K562 (cell line): Measurements from ENCODE around the gene CUX1. TPM values are rescaled to one million over a fixed set of nuclear protein-coding genes. Genes with fewer than 3 reads are reported as not detected.

Source experiments
- ATAC-seq: fragments of 200-7000 bp; cut with Tn5 transposase; 3 replicates; pipeline ENCODE4 v1.9.1; 2020; ENCODE audit warnings: moderate library complexity
- BruUV-seq: library from RNA; stranded (reverse); fragments of 400-500 nt; replicated peaks from 2 replicates; lab custom pipeline; 2021; lab: Mats Ljungman, UMichigan
- CTCF ChIA-PET: fragments of 300-600 bp; formaldehyde crosslinking; extraction: SDS; loops from one replicate; lab custom pipeline; 2021; ENCODE audit warnings: low intra/inter-chr PET ratio; lab: Yijun Ruan, JAX
- POLR2A ChIA-PET: fragments of 300-600, 350-650 bp; sonication (Branson Sonifier 250); formaldehyde crosslinking; extraction: SDS; loops from one replicate; lab custom pipeline; 2021; ENCODE audit warnings: antibody characterized with exemption, inconsistent platforms; lab: Yijun Ruan, JAX
- DNase-seq, 4 experiments: peaks; one replicate each; pipeline versions ENCODE4 v3.0.0 to v3.0.0-alpha.2; 2011 to 2018; ENCODE audit warnings: low spot score in 3 of 4, mixed read lengths in 3 of 4; ENCODE audit errors: extremely low read depth in 1 of 4
- FAIRE-seq: peaks from 2 replicates; lab custom pipeline; 2011; peaks lifted over from hg19 to GRCh38; lab: Jason Lieb, UNC
- H2AFZ ChIP-seq: 2 replicates; pipeline ENCODE4 v1.6.0; 2011; ENCODE audit warnings: low read depth, low read length, control low read depth, inconsistent platforms
- H3K27ac ChIP-seq: fragments of 200-600 bp; 3 replicates; pipeline ENCODE4 v1.8.0; 2011; ENCODE audit warnings: low read depth, mild to moderate bottlenecking, control low read depth, inconsistent platforms, low read length, moderate library complexity, mixed read lengths; ENCODE audit errors: extremely low read depth
- H3K27me3 ChIP-seq, 2 experiments: fragments of 300-600 bp in 1 of 2; 2 replicates in 1 of 2; 3 replicates in 1 of 2; pipeline versions ENCODE4 v1.6.0 to v1.8.0; 2011; ENCODE audit warnings: inconsistent platforms in 2 of 2, low read length in 2 of 2, mild to moderate bottlenecking in 1 of 2, mixed read lengths in 1 of 2, moderate library complexity in 1 of 2; ENCODE audit not compliant: control insufficient read depth in 2 of 2, insufficient read depth in 2 of 2
- H3K36me3 ChIP-seq: fragments of 300-600 bp; 3 replicates; pipeline ENCODE4 v1.8.0; 2011; ENCODE audit warnings: mild to moderate bottlenecking, low read length, inconsistent platforms; ENCODE audit not compliant: control insufficient read depth, insufficient read depth
- H3K4me1 ChIP-seq, 2 experiments: fragments of 200-600 bp in 1 of 2; replicated peaks in 1 of 2; 2 replicates in 1 of 2; 3 replicates in 1 of 2; pipeline versions ENCODE4 v1.5.1 to v1.8.0; 2011; ENCODE audit warnings: inconsistent platforms in 2 of 2, low read length in 2 of 2, mild to moderate bottlenecking in 1 of 2, mixed read lengths in 1 of 2, moderate library complexity in 1 of 2; ENCODE audit not compliant: control insufficient read depth in 2 of 2, insufficient read depth in 2 of 2
- H3K4me2 ChIP-seq: 2 replicates; pipeline ENCODE4 v1.6.1; 2011; ENCODE audit warnings: low read length, control low read depth, inconsistent platforms, mixed read lengths; ENCODE audit not compliant: insufficient read depth
- H3K4me3 ChIP-seq: fragments of 200-600 bp; sonication (generic), shearing (Covaris generic); 2 replicates; pipeline ENCODE4 v1.5.1; 2016; ENCODE audit warnings: control low read depth, inconsistent platforms
- H3K79me2 ChIP-seq: fragments of 200-600 bp; 3 replicates; pipeline ENCODE4 v1.8.0; 2011; ENCODE audit warnings: low read length, inconsistent platforms; ENCODE audit not compliant: control insufficient read depth, insufficient read depth
- H3K9ac ChIP-seq, 2 experiments: 2 replicates each; pipeline versions ENCODE4 v1.6.0 to v1.6.1; 2011; ENCODE audit warnings: low read depth in 2 of 2, low read length in 2 of 2, control low read depth in 1 of 2, inconsistent platforms in 1 of 2, mild to moderate bottlenecking in 1 of 2, mixed read lengths in 1 of 2; ENCODE audit not compliant: insufficient read depth in 1 of 2
- H3K9me1 ChIP-seq: one replicate; pipeline ENCODE4 v1.6.0; 2011; ENCODE audit warnings: inconsistent platforms, mild to moderate bottlenecking, low read length, moderate library complexity; ENCODE audit not compliant: control insufficient read depth, insufficient read depth
- H3K9me3 ChIP-seq: replicated peaks from 2 replicates; pipeline ENCODE4 v1.5.1; 2011; ENCODE audit warnings: low read depth, low read length, inconsistent platforms; ENCODE audit not compliant: control insufficient read depth, insufficient read depth
- H4K20me1 ChIP-seq: replicated peaks from 2 replicates; pipeline ENCODE4 v1.6.1; 2011; ENCODE audit warnings: low read length, inconsistent platforms, mixed read lengths; ENCODE audit not compliant: control insufficient read depth, insufficient read depth
- C11orf30 ChIP-seq: fragments of 450-650 bp; IDR thresholded peaks from 2 replicates; pipeline ENCODE4 v1.6.1; 2016; ENCODE audit warnings: low read depth, mild to moderate bottlenecking
- COPS2 ChIP-seq: fragments of 450-650 bp; conservative IDR thresholded peaks from 2 replicates; pipeline ENCODE4 v1.6.1; 2016; ENCODE audit warnings: mild to moderate bottlenecking, moderate library complexity
- MAFG ChIP-seq: fragments of 450-650 bp; conservative IDR thresholded peaks from 2 replicates; pipeline ENCODE4 v1.6.1; 2016; ENCODE audit warnings: missing genetic modification characterization, missing compliant biosample characterization
- NFE2L1 ChIP-seq: fragments of 450-650 bp; IDR thresholded peaks from 2 replicates; pipeline ENCODE4 v1.6.1; 2016; ENCODE audit warnings: missing genetic modification characterization, low read depth, mild to moderate bottlenecking, missing compliant biosample characterization, moderate library complexity, borderline replicate concordance
- NRF1 ChIP-seq, 2 experiments: fragments of 450-650 bp; IDR thresholded peaks in 1 of 2; conservative IDR thresholded peaks in 1 of 2; 2 replicates each; pipeline ENCODE4 v1.6.1; 2014; ENCODE audit warnings: mild to moderate bottlenecking in 2 of 2
- PHTF2 ChIP-seq: fragments of 250-450 bp; sonication (Bioruptor Pico); IDR thresholded peaks from 2 replicates; pipeline ENCODE4 v1.5.0; 2021; ENCODE audit warnings: mild to moderate bottlenecking
- RCOR1 ChIP-seq, 2 experiments: IDR thresholded peaks; 2 replicates each; pipeline ENCODE4 v1.6.1; 2012; ENCODE audit warnings: low read depth in 2 of 2, low read length in 2 of 2, borderline replicate concordance in 1 of 2, improper control_type of control experiment in 1 of 2
- ZNF316 ChIP-seq: fragments of 450-650 bp; IDR thresholded peaks from 2 replicates; pipeline ENCODE4 v1.6.1; 2016
- WGBS: fragments of 100-300 bp; shearing (Covaris generic); methylation state at CpG from one replicate; pipeline ENCODE4 v1.1.6; 2016; ENCODE audit warnings: low coverage, mixed read lengths; ENCODE audit not compliant: insufficient coverage; ENCODE audit errors: missing lambda C conversion rate; 5-methylcytosine and 5-hydroxymethylcytosine counted together
- in situ Hi-C: fragments of 300-500 bp; cut with MboI; formaldehyde crosslinking; loops from 4 replicates; pipeline ENCODE4 v1.15.0; 2018; ENCODE audit warnings: inconsistent platforms, mixed read lengths
- intact Hi-C: fragments of 100-400 bp; cut with micrococcal nuclease; formaldehyde crosslinking; loops from 2 replicates; pipeline ENCODE4 v1.14.2; 2022
- polyA plus RNA-seq, 8 experiments: library from polyadenylated mRNA; depleted of rRNA in 4 of 8; stranded (reverse) in 5 of 8; unstranded in 3 of 8; fragments of >200 nt; fragmentation: Nextera tagmentation in 2 of 8; fragmentation: Illumina TruSeq in 1 of 8; extraction: Ambion mirVana in 2 of 8; extraction: Trizol in 1 of 8; gene quantifications; 2 replicates each; pipeline versions ENCODE4 v1.2.1 to v1.2.3, GENCODE V29; 2011 to 2014; ENCODE audit warnings: inconsistent platforms in 1 of 8, missing spikeins in 1 of 8
- total RNA-seq, 7 experiments: library from RNA; depleted of rRNA in 6 of 7; stranded (reverse); fragments of >200 nt in 6 of 7; fragmentation: Illumina TruSeq in 2 of 7; extraction: Trizol in 2 of 7; gene quantifications; 2 replicates each; pipeline versions ENCODE4 v1.2.1 to v1.2.3, GENCODE V29; 2011 to 2021; ENCODE audit warnings: low replicate concordance in 1 of 7

The CUX1 gene
- total and polyA plus RNA-seq, 9 of the 15 experiments (the other 6 are each of a cell fraction or from before 2014, with no cell fraction given) = 3.6 to 55.3 (median 25.2) TPM

DNA sequence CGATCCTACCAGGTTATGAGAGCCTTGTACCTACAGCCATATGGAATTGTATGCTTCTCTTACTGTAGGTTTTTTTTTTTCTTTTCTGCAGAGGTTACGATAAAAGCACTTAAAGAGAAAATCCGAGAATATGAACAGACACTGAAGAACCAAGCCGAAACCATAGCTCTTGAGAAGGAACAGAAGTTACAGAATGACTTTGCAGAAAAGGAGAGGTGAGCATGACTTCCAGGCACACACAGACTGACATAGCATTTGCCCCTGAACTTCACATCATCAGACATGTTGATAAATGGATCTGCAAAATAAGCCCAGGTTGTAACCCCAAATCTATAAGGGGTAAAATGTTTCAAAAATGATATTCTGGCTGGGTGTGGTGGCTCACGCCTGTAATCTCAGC is 286.8 kb downstream of the CUX1 start:
- ChIA-PET CTCF (no interaction called here), POLR2A (interaction anchor here (0.6 to 2.5 kb wide), 2 partner anchors 10 to 59 kb away, joined by 4 to 8 read pairs; no protein-coding TSS in a partner anchor)
- H2AFZ ChIP-seq = no peak overlapping the region
- FAIRE-seq = no peak
- 90% methylated on average over 5 of the region's 5 CpGs for WGBS
- intact Hi-C loops (no loop called here), in situ Hi-C loops (no loop called here)
- H3K36me3 ChIP-seq = peaks cover 61% of the 10 kb centered on the region
- H3K4me3 ChIP-seq = no peak overlapping the region
- TF ChIP-seq NFE2L1 (tag) (0 out of 2 replicates have a peak, but pooled peaks have one; percentile 13), NRF1 (conservative IDR thresholded peaks at IDR 0.05 in 1 of 2, IDR thresholded peaks at IDR 0.05 in 1 of 2) (no peak), PHTF2 (CRISPR knock-in tag) (no peak), C11orf30 (peak; percentile 32; the same call in 1 of the 2 replicates), MAFG (peak; percentile 56), COPS2 (no peak), RCOR1 (IDR thresholded peaks at IDR 0.05; ENCODE audit: borderline replicate concordance in 1 of 2, low read depth in 2 of 2, low read length in 2 of 2) (no peak), ZNF316 (peak; percentile 60)
- no peaks in the 10 kb centered on the region for H3K27me3 ChIP-seq
- no peak for ATAC-seq
- no peaks in the 10 kb centered on the region for H3K79me2 ChIP-seq
- BruUV-seq = no TSS peak
- H3K9me3 ChIP-seq = no peaks in the 10 kb centered on the region
- H3K27ac ChIP-seq = no peak overlapping the region
- peaks cover 0 to 3% of the 10 kb centered on the region in 2 experiments; a peak in 1 of 5 replicates for H3K4me1 ChIP-seq
- H3K9me1 ChIP-seq = peaks cover 6% of the 10 kb centered on the region
- peak in 1 of 4 experiments; percentile 4 for DNase-seq
- H3K4me2 ChIP-seq = no peak overlapping the region
- no peaks in the 10 kb centered on the region for H4K20me1 ChIP-seq
- H3K9ac ChIP-seq = no peak overlapping the region
